Islet precursor cell (in vitro differentiated cells): ENCODE results near the gene SLC32A1.
A peak's percentile ranks its signal among the peaks of the same experiment; 100 is the strongest.

Experiments
- DNase-seq: peaks from one replicate; pipeline ENCODE4 v3.0.0-alpha.2; 2018

The SLC32A1 gene

DNA sequence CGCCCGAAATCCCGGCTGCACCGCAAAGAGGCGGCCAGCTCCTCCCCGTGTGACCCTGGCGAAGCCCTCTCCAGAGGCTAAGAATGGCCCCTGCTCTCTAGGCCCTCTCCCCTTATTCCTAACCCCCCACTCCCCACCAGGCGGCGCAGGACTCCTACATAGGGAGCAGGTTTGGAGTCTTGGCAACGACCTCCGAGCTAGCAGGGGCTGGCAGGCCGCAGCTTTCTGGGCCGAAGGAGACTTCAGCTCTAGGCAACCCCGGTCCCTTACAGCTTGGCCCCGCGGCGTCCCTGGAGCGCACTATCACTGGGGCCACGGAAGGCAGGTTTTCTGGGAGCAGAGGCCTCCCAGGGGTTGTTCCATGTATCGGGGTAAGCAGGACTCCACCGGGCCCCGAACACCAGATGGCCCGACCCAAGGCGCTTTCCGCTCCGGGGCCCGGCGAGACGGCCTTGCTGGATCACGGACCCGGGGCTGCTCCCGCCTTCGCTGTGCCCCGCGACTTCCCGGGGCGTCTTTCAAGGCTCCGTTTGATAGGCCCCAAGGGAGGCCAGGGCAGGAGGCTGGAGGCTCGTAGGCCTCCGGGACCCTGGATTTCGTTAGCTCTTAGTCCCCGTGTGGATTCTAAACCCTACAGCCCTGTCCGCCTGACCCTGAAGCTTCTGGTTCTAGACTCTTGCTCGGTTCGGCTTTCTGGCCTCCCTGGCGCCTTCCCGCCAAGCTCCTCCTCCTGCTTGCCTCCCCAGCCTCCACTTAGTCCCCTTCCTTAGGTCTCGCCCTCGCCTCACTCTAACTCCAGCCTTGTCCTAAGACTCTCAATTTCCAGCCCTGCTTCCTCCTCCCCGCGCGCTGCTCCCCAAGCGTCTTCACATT, 1.9 kb downstream of the SLC32A1 start:
- peak; percentile 93 for DNase-seq

DNA sequence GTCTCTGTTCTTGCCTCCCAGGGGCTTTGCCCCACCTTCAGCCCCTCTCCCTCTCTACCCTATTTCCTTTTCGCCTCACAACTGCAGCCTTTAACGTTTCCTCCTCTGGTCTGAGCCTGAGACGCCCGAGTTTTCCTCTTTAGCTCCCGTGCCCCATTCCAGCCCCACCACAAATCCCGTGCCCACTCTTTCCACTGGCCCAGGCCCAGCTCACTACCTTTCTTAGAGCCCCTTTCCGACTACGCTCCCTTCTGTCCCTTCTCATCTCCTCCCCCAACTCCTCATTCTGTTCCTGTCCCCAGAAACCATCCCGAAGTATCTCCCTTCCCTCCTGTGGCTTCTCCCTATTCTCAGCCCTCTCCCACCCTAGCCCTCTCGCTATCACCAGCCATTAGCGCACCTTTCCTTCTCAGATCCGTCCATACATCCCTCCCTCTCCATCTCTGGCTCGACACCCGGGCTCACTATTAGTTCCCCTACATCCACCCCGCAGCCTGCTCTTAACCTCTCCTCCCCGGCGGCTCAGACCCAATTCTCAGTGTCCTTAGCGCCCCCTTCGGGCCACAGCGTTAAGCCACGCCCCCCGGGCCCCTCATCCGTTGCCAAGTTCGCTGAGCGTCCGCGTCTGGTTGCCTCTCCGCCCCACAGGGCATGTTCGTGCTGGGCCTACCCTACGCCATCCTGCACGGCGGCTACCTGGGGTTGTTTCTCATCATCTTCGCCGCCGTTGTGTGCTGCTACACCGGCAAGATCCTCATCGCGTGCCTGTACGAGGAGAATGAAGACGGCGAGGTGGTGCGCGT, 2.7 kb downstream of the SLC32A1 start:
- peak; percentile 91 for DNase-seq

DNA sequence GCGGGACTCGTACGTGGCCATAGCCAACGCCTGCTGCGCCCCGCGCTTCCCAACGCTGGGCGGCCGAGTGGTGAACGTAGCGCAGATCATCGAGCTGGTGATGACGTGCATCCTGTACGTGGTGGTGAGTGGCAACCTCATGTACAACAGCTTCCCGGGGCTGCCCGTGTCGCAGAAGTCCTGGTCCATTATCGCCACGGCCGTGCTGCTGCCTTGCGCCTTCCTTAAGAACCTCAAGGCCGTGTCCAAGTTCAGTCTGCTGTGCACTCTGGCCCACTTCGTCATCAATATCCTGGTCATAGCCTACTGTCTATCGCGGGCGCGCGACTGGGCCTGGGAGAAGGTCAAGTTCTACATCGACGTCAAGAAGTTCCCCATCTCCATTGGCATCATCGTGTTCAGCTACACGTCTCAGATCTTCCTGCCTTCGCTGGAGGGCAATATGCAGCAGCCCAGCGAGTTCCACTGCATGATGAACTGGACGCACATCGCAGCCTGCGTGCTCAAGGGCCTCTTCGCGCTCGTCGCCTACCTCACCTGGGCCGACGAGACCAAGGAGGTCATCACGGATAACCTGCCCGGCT, 3.4 kb downstream of the SLC32A1 start:
- DNase-seq, result no peak

DNA sequence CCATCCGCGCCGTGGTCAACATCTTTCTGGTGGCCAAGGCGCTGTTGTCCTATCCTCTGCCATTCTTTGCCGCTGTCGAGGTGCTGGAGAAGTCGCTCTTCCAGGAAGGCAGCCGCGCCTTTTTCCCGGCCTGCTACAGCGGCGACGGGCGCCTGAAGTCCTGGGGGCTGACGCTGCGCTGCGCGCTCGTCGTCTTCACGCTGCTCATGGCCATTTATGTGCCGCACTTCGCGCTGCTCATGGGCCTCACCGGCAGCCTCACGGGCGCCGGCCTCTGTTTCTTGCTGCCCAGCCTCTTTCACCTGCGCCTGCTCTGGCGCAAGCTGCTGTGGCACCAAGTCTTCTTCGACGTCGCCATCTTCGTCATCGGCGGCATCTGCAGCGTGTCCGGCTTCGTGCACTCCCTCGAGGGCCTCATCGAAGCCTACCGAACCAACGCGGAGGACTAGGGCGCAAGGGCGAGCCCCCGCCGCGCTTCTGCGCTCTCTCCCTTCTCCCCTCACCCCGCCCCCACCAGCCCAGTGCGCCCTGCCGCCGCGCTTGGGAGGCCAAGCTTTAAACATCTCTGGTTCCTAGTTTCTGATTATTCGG, 4.0 kb downstream of the SLC32A1 start:
- DNase-seq, result no peak

DNA sequence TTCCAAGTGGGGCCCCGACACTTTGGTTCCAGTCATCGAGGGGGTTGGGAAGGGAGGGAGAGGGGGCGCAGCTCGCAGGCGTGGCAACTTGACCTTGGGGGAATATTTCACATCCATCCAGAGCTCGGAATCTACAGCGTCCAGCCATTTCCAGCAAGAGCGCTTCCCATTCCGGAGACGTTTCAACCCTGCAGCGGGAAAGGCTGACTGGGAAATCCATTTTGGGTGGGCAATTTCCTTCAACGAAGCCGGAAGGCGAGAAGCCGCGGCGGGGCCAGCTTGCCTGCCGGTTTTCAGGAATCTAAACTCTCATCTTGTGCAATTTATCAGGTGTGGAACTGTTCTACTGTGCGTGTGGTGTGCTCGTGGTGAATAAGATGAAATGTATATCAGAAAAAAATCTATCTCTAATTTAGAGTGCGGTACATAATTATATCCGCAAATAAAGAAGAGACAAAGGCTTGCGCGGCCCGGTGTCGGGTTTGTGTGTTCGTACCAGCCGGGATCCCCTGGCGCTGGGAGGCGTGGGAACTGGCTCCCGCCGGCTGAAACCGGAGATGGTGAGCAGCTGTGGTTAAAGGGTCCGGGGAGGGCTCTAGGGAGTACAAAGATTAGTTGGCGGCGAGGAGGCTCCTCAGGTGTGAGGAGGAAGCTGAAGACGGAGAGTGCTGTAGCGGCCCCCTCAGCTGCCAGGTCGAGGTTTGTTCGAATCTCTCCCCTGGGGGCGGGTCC, 4.8 kb downstream of the SLC32A1 start:
- no peak for DNase-seq

DNA sequence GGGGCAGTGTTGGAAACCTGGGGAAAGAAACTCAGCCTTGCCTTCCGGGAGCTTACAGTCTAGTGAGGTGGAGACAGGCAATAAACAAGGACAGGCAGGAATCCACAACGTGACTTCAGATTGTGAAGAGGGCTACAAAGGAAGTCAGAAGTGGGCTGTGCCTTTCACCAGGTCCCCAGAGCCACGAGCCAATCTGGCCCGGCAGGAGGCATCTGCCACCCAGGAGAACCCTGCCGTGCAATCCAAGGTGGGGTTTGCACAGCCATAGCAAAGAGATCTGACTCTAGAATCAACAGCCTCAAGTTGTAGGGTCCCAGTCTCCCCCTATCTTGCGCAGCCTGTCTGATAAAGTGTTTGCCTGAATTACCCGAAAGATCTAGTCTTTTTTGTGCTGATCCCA, 5.5 kb downstream of the SLC32A1 start:
- DNase-seq, result no peak

DNA sequence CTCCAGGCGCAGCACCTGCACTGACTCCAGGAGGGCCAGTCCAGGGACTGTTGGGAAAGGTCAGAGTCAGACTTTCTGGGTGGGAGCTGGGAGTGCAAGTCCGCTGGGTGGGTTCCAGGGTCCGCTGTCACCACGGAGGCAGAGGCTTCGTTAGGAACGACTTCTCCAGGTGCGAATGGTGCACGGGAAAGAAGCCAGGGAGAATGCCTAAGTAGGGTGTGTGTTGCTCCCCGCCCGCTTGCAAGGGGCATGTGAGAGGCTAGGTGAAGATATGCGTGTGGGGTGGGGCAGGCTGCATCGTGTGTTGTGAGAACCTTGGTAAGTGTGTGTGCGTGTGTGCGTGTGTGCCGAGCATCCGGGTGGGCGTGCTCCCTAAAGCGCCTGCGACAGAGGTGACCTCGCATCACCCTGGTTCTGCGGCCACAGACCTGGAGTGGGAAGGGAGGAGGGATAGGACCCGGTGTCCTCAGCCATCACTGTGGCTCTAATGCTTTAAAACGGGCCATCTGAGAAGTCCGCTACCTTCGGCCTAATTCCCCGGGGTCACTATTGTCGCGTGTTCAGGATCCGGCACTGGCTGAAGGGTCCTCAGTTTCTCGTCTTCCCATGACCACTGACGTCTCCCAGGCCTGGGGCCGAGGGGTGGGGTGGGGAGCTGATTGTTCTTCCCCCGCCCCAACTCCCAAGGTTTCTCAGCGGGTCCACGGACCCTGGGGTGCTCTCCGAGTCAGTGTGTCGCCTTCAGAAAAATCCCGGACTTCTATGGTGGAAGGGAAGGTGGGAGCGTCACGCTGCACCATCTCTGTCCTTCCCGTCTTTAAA, 6.1 kb downstream of the SLC32A1 start:
- no peak for DNase-seq

DNA sequence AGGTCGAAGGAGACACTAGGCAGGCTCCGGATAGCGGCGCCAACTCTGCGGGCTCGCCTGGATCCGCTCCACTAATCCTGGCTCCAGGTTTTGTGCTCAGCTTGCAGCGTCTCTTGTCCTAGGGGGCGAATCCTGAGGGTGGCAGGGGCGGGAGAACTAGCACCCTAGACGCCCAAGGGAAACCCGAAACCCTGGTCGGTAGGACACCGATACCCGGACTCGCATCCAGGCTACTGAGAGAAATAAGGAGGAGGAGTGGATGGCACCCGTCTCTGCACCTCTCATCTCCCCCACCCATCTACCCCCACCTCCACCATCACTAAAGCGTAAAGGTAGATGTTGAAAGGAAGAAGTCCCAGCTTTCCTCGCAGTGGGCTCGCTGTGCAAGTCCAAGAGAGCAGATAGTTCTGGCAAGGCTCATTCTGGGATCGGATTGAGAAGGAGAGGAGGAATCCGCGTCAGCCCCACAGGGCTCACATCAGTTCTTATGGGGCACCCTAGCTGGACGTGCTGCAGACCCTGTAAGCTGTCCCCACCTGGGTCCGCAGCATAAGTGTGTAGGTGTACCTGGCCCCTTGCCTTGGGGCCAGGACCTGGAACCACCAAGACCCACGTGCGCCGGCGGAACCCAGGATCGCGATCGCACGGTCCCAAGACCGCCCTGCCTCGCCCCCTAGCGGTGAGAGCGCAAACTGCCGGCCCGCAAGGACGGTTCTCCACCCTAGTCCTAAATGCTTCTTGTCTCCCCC, 6.9 kb downstream of the SLC32A1 start:
- DNase-seq, result peak; percentile 84

DNA sequence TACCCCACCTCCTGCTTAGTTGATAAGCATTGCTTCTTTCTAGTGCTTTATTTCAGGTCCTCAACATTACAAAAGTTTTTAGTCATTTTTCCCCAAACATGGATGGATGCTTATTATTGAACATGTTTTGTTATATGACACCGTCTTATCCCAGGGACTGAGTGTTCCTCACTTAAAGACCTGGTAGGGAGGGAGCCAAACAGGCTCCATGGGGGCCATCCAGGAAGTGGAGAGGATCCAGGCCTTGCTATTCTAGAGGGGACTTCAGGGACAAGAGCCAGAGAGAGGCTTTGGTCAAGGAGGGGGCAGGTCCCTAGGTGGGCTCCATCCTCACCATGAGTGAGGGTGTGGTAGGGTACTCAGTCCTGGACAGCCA, 7.4 kb downstream of the SLC32A1 start:
- no peak for DNase-seq

DNA sequence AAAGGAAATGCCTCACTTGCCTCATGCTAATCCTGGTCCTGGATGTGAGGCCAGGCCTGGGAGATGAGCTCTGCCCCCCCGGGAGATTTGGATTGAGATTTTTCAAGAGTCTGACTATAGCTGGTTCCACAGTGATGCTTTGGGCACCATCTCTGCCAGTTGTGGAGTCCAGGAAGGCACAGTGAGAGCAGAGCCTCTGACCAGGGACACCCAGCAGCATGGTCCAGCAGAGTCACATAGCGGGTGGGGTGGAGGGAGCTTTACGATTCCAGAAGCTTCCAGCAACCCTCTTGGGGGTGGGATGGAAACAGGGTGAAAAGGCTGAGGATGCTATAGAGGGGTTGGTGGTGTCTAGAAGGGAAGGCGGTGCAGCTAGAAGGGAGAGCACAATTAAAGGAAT, 8.7 kb downstream of the SLC32A1 start:
- no peak for DNase-seq

DNA sequence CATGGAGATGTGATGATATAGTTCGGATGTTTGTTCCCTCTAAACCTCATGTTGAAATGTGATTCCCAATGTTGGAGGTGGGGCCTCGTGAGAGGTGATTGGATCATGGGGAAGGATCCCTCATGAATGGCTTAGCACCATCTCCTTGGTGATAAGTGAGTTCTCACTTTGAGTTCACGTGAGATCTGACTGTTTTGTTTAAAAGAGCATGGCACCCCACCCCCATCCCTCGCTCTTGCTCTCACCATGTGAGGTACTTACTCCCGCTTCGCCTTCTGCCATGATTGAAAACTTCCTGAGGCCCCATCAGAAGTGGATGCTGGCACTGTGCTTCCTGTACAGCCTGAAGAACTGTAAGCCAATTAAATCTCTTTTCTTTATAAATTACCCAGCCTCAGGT, 10.9 kb downstream of the SLC32A1 start:
- no peak for DNase-seq

DNA sequence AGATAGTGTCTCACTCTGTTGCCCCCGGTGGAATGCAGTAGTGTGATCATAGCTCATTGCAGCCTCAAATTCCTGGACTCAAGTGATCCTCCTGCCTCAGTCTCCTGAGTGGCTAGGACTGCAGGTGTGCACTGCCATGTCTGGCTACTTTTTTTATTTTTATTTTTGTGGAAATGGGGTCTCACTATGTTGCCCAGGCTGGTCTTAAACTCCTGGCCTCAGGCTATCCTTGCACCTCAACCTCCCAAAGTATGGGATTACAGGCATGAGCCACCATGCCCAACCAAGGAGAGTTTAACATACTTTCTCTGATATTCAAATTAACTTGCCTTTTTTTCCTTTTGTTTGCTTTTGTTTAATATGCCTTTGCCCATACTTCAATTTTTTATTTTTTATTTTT, 13.6 kb downstream of the SLC32A1 start:
- DNase-seq, result no peak

DNA sequence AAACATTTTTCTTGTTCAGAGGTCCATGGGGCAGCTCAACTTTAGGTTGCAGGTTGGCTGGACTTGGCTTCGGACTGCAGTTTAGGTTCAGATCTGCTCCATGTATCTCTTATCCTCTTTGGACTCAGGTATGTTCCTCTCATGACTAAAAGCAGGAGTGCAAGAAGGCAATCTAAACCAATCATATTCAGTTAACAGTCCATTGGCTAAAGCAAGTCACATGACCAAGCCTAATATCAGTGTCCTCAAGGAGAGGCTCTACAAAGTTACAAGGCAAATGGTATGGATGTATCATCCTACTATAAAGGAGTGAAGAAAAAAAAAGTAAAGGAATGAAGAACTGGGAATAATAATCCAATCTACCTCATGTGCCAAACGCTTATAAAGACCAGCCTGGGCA, 21.5 kb downstream of the SLC32A1 start:
- DNase-seq, result no peak

DNA sequence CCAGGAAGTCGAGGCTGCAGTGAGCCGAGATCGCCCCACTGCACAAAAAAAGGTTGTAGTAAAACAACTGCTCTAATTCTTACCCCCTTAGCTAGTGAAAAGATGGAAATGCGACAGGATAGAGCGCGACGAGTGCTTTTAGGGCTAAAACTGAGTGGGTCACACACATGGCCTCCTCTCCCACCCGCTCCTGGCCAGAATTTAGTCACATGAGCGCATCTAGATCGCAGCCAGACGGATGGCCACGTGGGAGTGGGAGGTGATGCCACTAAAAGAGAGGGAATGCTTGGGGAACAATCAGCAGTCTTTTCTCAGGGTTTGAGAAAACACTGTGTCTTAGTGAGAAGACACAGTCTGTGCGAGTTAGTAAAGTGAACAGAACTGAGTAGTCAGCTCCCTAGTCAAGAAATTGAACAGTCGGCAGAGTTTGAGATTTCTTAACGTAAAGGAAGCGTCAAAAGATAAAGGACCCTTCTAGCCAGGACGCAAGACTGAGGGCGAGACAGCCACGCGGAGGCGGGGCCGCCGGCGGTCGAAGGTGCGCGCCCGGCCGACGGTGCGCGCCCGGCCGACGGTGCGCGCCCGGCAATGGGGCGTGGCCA, 23.3 kb downstream of the SLC32A1 start:
- no peak for DNase-seq

DNA sequence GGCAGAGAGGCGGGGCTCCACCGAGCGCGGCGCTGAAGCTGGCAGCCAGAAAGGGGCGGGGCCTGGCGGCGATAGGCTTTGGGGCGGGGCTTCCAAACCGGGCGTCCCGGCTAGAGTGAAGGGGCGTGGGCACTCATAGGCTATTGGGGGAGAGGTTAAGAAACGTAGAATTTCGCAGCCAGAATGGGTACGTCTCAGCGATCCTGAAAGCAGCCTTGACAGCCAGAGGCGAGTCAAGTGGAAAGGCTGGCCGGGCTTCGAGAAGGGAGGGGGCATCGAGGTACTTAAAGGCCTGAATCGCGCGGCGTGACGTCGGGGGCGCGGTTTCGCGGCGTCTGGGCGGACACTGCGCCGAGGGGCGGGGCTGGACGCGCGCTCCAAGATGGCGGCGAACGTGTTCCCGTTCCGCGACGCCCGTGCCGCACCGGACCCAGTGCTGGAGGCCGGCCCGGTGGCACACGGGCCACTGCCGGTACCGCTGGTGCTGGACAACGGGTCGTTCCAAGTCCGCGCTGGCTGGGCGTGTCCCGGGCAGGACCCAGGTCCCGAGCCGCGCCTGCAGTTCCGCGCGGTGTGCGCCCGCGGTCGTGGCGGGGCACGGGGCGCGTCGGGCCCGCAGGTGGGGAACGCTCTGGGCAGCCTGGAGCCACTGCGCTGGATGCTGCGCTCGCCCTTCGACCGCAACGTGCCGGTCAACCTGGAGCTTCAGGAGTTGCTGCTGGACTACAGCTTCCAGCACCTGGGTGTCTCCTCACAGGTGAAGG, 24.0 kb downstream of the SLC32A1 start, which contains the start of gene ACTR5:
ACTR5 (plus strand) TSS at position 364 of the 764 bp plus-strand sequence; CDS start at position 383, 19 bp downstream.
- DNase-seq, result peak; percentile 96

DNA sequence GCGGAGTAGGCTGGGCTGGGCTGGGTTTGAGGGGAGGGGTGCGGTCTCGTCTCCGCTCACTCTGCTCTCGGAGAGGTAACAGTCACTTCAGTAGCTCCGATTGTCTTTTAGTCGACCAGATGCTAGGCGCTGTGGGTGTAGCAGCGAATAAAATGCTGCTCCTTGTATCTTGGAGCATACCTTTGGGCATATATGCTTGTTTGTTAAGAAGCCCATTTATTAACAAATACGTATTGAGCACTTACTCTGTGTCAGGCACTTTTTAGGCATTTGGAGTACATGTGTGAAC, 24.5 kb downstream of the SLC32A1 start:
- DNase-seq, result peak; percentile 82

DNA sequence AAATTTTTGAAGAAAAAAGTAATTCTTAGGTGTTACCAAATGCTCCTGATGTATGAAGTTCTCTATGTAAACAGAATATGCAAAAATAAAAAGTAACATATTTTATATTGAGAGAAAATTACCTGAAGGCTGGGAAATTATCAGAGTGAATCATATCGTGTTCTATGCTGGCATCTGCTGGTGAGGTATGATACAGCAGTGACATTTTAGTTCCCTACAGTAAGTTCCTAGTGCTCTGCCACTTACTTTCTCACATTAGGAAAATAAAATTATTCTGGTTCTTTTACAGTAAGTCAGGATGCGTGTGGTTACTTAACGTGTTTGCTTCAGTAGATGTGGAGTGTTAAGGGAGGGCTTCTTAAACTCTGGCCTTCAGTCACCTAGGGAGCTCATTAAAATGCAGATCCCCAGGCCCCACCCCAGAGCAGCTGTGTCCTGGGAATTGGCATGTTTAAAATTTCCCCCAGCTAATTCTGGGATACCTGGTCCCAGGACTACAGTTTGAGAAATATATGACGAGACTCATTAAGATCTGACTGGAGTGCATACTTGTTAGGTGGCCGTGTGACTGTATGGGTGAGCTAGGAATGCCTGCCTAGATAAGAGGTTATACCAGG, 27.2 kb downstream of the SLC32A1 start:
- no peak for DNase-seq

DNA sequence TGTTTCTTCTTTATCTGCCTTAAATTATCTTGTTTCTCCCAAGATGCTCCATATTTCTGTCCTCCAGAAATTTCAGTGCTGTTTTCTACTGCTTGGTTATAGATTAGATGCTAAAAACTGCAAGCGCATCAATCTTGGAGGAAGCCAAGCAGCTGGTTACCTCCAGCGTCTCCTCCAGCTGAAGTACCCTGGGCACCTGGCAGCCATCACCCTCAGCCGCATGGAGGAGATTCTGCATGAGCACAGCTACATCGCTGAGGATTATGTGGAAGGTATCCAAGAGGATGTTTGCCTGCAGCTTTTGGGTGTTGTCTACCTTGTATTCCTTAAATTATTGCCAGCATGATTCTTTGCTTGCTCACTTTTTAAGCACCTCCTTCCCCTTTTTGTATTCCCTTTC, 27.7 kb downstream of the SLC32A1 start:
- DNase-seq, result no peak

DNA sequence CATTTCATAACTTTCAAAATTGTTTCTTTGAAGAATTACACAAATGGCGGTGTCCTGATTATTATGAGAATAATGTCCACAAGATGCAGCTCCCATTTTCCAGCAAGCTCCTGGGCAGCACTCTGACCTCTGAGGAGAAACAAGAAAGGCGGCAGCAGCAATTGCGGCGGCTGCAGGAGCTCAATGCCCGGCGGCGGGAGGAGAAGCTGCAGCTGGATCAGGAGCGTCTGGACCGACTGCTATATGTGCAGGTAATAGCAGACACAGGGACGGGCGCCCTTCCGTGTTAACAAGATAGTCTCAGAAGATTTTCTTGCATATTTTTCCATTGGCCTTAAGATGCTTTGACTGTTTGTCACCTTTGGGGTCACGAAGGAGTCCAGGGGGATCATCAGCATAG, 30.6 kb downstream of the SLC32A1 start:
- DNase-seq, result no peak
